ENCODE data around the gene VAPB.

The VAPB gene, protein sequence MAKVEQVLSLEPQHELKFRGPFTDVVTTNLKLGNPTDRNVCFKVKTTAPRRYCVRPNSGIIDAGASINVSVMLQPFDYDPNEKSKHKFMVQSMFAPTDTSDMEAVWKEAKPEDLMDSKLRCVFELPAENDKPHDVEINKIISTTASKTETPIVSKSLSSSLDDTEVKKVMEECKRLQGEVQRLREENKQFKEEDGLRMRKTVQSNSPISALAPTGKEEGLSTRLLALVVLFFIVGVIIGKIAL

DNA sequence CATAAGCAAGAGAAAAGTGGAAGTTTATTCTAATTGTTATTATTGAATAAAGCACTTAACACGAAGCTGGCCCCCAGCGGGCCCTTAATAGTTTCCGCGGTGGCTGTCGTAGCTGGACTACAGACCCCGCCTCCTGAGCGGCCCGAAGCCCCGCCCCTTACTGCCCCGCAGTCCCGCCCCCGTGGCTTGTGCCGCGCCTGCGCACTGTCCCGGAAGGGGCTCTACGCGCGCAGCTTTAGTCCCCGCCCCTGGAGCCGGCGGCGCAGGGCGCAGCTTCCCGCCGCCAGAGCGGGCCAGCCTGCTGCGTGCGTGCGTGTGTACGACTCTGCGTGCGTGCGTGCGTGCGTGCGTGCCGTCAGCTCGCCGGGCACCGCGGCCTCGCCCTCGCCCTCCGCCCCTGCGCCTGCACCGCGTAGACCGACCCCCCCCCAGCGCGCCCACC is at the start of gene VAPB:
VAPB (plus strand) TSS at position 348 of the 442 bp plus-strand sequence. CDS start 231 bp downstream, outside the sequence.
- H3K9ac ChIP-seq (ENCODE audit: low read length) = peak within 1 kb of the TSS; percentile 76
- no peaks in the 10 kb centered on the region for H3K4me1 ChIP-seq (ENCODE audit: control insufficient read depth, low read depth, low read length)
- no peaks in the 10 kb centered on the region for H3K9me3 ChIP-seq (ENCODE audit: control insufficient read depth, low read depth, low read length)
- H3K27me3 ChIP-seq (ENCODE audit: control insufficient read depth, insufficient read depth, low read length) = no peaks in the 10 kb centered on the region
- peak within 1 kb of the TSS; percentile 76 for H3K4me3 ChIP-seq (ENCODE audit: low read length)
- no peaks in the 10 kb centered on the region for H3K36me3 ChIP-seq (ENCODE audit: control insufficient read depth, low read depth, low read length)
- H3K27ac ChIP-seq (ENCODE audit: low read length) = no peak within 1 kb of the TSS

DNA sequence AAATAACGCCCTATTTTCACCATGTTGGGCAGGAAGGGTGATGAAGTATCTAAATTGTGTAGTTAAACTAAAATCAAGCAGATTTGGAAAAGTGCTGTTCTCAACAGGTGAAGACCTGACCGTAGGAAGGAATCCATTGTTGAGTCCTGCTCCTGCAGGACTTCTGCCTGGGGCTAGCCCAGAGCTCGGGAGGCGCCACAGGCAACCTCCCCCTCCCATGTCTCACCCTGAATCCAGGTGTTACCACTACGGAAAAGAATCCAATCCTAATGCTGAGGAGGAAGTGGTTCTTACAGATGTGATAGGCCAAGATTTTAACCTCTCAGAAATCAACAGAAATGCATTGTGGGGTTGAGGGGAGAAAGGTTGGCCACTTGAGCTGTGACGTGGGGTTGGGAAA is 49.3 kb upstream of the VAPB start:
- Histone ChIP-seq H3K4me3 (ENCODE audit: low read length) (no peak overlapping the region), H3K27me3 (ENCODE audit: control insufficient read depth, insufficient read depth, low read length) (no peaks in the 10 kb centered on the region), H3K4me1 (ENCODE audit: control insufficient read depth, low read depth, low read length) (peaks cover 6% of the 10 kb centered on the region), H3K9ac (ENCODE audit: low read length) (no peak overlapping the region), H3K9me3 (ENCODE audit: control insufficient read depth, low read depth, low read length) (no peaks in the 10 kb centered on the region), H3K36me3 (ENCODE audit: control insufficient read depth, low read depth, low read length) (no peaks in the 10 kb centered on the region), H3K27ac (ENCODE audit: low read length) (no peak overlapping the region)

DNA sequence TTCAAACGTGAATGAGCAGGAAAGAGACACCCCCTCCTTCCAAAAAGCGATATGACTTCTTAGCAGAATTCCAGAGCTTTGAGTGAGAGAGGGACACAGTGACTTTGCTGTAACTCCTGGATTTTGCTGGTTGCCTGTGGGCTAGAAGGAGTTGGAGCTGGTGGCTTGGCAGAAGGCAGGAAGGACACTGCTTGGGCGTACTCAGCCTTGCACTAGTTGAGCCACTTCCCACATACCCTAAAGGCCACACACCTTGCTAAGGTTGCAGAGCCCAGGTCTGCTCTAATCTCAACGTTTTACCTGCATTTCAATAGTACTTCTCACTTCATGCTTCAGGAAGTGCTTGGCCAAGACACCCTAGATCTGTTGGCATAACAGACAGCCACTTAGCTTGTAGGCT is 48.9 kb upstream of the VAPB start:
- H3K36me3 ChIP-seq (ENCODE audit: control insufficient read depth, low read depth, low read length) = no peaks in the 10 kb centered on the region
- H3K4me3 ChIP-seq (ENCODE audit: low read length) = no peak overlapping the region
- H3K27me3 ChIP-seq (ENCODE audit: control insufficient read depth, insufficient read depth, low read length) = no peaks in the 10 kb centered on the region
- H3K27ac ChIP-seq (ENCODE audit: low read length) = no peak overlapping the region
- H3K9me3 ChIP-seq (ENCODE audit: control insufficient read depth, low read depth, low read length) = no peaks in the 10 kb centered on the region
- H3K9ac ChIP-seq (ENCODE audit: low read length) = no peak overlapping the region
- H3K4me1 ChIP-seq (ENCODE audit: control insufficient read depth, low read depth, low read length) = peaks cover 6% of the 10 kb centered on the region

DNA sequence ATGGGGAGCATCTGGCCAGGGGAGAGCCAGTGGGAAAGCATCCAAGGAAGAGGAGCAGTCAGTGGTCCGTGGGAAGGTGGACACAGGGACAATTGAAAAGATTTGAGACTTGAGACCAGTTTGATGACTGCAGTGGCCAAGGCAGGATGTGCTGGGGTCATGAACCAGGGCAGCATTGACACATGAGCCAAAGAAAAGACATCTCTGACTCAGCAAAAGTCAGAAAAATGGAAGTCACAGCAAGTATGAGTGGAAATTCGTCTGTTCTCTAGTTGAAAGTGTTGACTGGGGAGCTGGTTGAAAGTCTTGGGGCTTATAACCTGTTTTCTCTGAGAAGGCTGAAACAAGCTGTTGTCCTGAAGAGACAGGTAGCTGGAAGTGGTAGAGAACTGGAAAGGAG is 48.2 kb upstream of the VAPB start:
- Histone ChIP-seq H3K4me3 (ENCODE audit: low read length) (no peak overlapping the region), H3K9ac (ENCODE audit: low read length) (no peak overlapping the region), H3K4me1 (ENCODE audit: control insufficient read depth, low read depth, low read length) (peaks cover 6% of the 10 kb centered on the region), H3K36me3 (ENCODE audit: control insufficient read depth, low read depth, low read length) (peaks cover 7% of the 10 kb centered on the region), H3K9me3 (ENCODE audit: control insufficient read depth, low read depth, low read length) (no peaks in the 10 kb centered on the region), H3K27me3 (ENCODE audit: control insufficient read depth, insufficient read depth, low read length) (no peaks in the 10 kb centered on the region), H3K27ac (ENCODE audit: low read length) (no peak overlapping the region)

DNA sequence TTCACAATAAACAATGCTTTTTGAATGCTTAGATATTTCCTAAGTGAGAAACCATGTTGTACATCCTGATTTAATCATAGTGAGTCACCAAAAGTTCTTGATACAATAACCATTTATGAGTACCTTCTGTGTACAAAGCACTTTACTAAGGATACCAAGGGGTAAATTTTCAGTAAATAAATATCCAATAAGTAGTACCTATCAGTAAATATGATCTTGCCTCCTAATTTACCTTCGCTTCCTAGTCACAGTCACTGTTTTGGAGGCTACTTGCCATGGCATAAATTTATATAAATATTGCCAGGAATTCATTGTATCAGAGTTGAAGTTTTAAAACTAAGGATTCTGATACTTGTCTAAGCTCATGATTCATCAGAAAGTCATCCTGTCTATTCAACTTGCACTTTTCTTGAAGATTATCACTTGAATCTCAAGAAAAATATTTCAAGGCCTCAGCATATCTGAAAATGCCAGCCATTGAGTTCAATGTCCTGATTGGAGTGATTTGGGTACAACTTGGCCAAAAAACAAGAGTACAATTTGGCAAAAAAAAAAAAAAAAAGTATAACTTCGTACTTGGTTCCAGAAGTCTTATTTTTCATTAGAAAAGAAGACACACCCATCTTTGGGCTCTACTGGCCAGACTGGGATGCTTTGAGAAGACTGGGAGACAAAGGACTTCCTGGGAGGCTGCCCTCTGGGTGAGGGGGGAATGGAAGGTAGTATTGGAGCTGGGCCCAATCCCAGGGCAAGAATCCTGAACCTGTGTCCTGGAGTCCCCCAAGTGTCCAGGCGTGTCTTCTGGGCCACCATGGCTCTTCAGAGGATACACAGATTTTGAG is 46.7 kb upstream of the VAPB start:
- Histone ChIP-seq H3K4me3 (ENCODE audit: low read length) (no peak overlapping the region), H3K9me3 (ENCODE audit: control insufficient read depth, low read depth, low read length) (no peaks in the 10 kb centered on the region), H3K9ac (ENCODE audit: low read length) (no peak overlapping the region), H3K27me3 (ENCODE audit: control insufficient read depth, insufficient read depth, low read length) (no peaks in the 10 kb centered on the region), H3K36me3 (ENCODE audit: control insufficient read depth, low read depth, low read length) (peaks cover 8% of the 10 kb centered on the region), H3K4me1 (ENCODE audit: control insufficient read depth, low read depth, low read length) (peaks cover 6% of the 10 kb centered on the region), H3K27ac (ENCODE audit: low read length) (no peak overlapping the region)

DNA sequence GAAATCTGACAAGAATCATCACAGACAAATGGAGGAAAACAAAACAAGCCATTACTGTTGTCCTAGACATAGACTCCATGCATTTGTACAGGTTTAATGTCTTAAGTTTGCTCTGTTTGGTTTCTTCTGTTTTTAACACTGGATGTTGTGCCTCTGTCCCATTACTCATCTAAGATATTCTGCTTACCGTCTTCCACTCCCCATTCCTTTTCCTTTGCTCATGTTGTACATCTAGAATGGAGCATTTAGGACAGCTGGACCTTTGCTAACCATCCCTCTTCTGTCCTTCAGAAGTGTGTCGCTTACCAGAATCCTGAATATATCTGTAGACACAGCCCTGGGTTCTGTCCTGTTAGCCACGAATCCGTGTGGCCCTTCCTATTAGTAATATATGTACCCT is 44.3 kb upstream of the VAPB start:
- Histone ChIP-seq H3K4me1 (ENCODE audit: control insufficient read depth, low read depth, low read length) (peaks cover 6% of the 10 kb centered on the region), H3K9me3 (ENCODE audit: control insufficient read depth, low read depth, low read length) (no peaks in the 10 kb centered on the region), H3K9ac (ENCODE audit: low read length) (no peak overlapping the region), H3K27ac (ENCODE audit: low read length) (no peak overlapping the region), H3K27me3 (ENCODE audit: control insufficient read depth, insufficient read depth, low read length) (no peaks in the 10 kb centered on the region), H3K4me3 (ENCODE audit: low read length) (no peak overlapping the region), H3K36me3 (ENCODE audit: control insufficient read depth, low read depth, low read length) (peaks cover 8% of the 10 kb centered on the region)

DNA sequence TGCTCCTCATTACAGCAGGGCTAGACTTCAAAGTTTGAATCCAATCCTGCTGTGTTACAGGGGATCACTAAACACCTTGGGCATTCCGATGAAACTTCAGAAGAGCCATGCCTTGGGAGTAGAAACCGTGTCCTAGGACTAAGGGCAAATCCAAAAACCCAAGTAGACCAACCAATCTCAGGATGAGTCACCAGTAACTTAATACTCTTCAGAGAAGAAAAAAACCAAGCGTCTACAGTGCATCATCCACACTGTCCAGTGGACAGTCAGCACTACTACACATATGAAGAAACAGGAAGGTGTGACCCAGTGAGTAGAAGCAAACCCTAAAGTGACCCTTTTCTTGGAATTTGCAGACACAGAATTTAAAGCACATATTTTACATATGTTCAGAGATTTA is 39.5 kb upstream of the VAPB start:
- no peaks in the 10 kb centered on the region for H3K9me3 ChIP-seq (ENCODE audit: control insufficient read depth, low read depth, low read length)
- no peaks in the 10 kb centered on the region for H3K4me1 ChIP-seq (ENCODE audit: control insufficient read depth, low read depth, low read length)
- H3K4me3 ChIP-seq (ENCODE audit: low read length) = no peak overlapping the region
- H3K27me3 ChIP-seq (ENCODE audit: control insufficient read depth, insufficient read depth, low read length) = no peaks in the 10 kb centered on the region
- H3K27ac ChIP-seq (ENCODE audit: low read length) = no peak overlapping the region
- peaks cover 10% of the 10 kb centered on the region for H3K36me3 ChIP-seq (ENCODE audit: control insufficient read depth, low read depth, low read length)
- no peak overlapping the region for H3K9ac ChIP-seq (ENCODE audit: low read length)

DNA sequence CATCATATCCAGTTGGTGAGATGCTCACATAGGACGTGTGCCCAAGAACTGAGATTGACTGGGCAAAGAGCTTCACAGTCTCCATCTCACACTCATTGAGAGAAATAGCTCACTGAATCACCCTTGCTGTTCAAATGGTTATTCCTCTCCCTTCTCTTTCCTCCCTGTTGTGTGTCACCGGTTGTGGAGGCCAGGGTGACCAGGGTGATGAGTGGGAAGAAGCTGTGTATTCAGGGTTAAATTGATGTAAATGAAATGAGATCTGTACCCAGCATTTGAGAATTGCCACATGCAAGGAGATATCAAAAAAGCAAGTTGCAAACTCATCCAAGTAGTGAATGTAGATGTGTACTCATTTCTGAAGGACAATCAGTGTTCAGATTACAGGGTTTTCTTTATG is 36.6 kb upstream of the VAPB start:
- H3K36me3 ChIP-seq (ENCODE audit: control insufficient read depth, low read depth, low read length) = peaks cover 3% of the 10 kb centered on the region
- no peak overlapping the region for H3K4me3 ChIP-seq (ENCODE audit: low read length)
- H3K9ac ChIP-seq (ENCODE audit: low read length) = no peak overlapping the region
- H3K27ac ChIP-seq (ENCODE audit: low read length) = no peak overlapping the region
- H3K27me3 ChIP-seq (ENCODE audit: control insufficient read depth, insufficient read depth, low read length) = no peaks in the 10 kb centered on the region
- no peaks in the 10 kb centered on the region for H3K4me1 ChIP-seq (ENCODE audit: control insufficient read depth, low read depth, low read length)
- no peaks in the 10 kb centered on the region for H3K9me3 ChIP-seq (ENCODE audit: control insufficient read depth, low read depth, low read length)

DNA sequence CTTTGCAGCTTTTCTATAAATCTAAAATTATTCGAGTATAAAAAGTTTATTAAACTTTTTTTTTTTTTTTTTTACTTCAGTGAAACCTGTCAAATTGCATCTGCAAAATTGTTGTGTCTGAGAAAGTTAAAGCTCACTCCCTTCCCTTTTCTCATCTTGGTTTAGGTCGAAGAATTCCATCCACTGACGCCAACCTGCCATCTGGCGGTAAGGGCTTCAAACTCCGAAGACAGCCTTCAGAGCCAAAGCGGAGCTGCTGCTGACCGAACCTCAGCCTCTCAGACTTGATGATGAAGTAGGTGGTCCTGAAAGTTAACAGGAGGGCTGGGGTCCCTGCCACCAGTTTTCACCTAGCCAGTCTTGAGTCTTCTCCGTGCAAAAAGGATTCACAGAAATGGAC is 29.6 kb upstream of the VAPB start:
- Histone ChIP-seq H3K36me3 (ENCODE audit: control insufficient read depth, low read depth, low read length) (peaks cover 11% of the 10 kb centered on the region), H3K27ac (ENCODE audit: low read length) (no peak overlapping the region)

DNA sequence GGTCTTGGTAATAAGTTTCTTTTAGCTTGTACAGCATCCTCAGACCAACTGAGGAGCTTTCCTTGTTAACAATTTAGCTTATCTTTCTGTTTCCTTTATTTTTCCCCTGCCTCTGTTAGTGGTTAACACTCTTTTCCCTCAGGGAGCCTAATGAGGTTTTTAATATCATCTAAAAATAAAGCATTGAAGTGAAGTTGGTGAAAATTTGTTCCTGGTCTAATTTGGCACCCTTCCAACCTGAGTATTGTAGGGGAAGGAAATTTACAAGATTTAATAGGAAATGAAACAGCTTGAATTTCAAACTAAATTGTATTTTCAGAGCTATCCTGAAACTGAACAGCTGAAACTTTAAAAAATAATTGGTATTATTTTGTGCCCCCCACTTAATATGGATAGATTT is 28.1 kb upstream of the VAPB start:
- Histone ChIP-seq H3K9ac (ENCODE audit: low read length) (no peak overlapping the region), H3K4me1 (ENCODE audit: control insufficient read depth, low read depth, low read length) (no peaks in the 10 kb centered on the region), H3K27ac (ENCODE audit: low read length) (no peak overlapping the region), H3K9me3 (ENCODE audit: control insufficient read depth, low read depth, low read length) (no peaks in the 10 kb centered on the region), H3K36me3 (ENCODE audit: control insufficient read depth, low read depth, low read length) (peaks cover 8% of the 10 kb centered on the region), H3K27me3 (ENCODE audit: control insufficient read depth, insufficient read depth, low read length) (no peaks in the 10 kb centered on the region), H3K4me3 (ENCODE audit: low read length) (no peak overlapping the region)

More for the DNA sequence above, 29.6 kb upstream of the VAPB start:
- H3K4me1 ChIP-seq (ENCODE audit: control insufficient read depth, low read depth, low read length) = no peaks in the 10 kb centered on the region
- H3K4me3 ChIP-seq (ENCODE audit: low read length) = no peak overlapping the region
- no peaks in the 10 kb centered on the region for H3K9me3 ChIP-seq (ENCODE audit: control insufficient read depth, low read depth, low read length)
- H3K27me3 ChIP-seq (ENCODE audit: control insufficient read depth, insufficient read depth, low read length) = no peaks in the 10 kb centered on the region
- no peak overlapping the region for H3K9ac ChIP-seq (ENCODE audit: low read length)

DNA sequence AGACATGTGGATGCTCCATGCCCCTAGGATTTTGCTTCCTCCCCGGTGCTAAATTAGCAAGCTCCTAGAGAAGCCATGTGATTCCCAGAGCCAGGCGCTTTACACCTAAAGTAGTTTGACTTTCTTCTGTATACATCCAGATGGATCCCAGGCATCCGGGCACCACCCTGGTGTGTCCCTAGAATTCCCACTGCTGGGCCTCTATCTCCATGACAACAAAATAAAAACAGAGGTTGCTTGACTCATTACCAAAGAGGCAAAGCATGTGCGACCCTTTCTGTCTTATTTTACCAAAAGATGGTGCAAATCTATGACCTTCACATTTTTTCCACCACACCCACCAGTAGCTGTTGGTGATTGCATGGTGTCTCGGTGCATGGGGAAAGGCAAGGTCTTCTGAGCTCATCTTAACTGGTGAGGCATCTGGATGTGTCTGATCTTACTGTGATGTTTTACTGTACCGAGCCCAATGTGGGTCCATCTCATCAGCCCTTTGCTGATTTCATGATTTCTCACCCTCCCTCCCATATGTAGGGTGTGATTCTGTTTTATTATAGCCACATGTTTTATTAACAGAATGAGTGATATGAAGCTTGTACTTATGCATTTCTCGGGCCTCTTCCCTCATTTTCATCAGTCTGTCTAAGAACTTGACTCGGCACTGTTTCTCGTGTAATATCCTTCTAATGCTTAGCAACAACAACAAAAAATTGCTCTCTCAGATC is 27.4 kb upstream of the VAPB start:
- H3K27ac ChIP-seq (ENCODE audit: low read length) = no peak overlapping the region
- no peaks in the 10 kb centered on the region for H3K9me3 ChIP-seq (ENCODE audit: control insufficient read depth, low read depth, low read length)
- H3K9ac ChIP-seq (ENCODE audit: low read length) = no peak overlapping the region
- no peaks in the 10 kb centered on the region for H3K4me1 ChIP-seq (ENCODE audit: control insufficient read depth, low read depth, low read length)
- peaks cover 8% of the 10 kb centered on the region for H3K36me3 ChIP-seq (ENCODE audit: control insufficient read depth, low read depth, low read length)
- H3K4me3 ChIP-seq (ENCODE audit: low read length) = no peak overlapping the region
- H3K27me3 ChIP-seq (ENCODE audit: control insufficient read depth, insufficient read depth, low read length) = no peaks in the 10 kb centered on the region
